Activated naive CD8-positive, alpha-beta T cell treated with anti-CD3 and anti-CD28 coated beads for 36 hours (primary cell): ENCODE measurements around the gene TNFRSF18. TPM values are rescaled to one million over a fixed set of nuclear protein-coding genes. Genes with fewer than 3 reads are reported as not detected.

Experiments used
- DNase-seq: peaks from one replicate; pipeline ENCODE4 v3.0.0; 2021
- H3K27ac Mint-ChIP-seq: one replicate; pipeline ENCODE4 v1.8.0; 2022; ENCODE audit warnings: mild to moderate bottlenecking, moderate library complexity, mixed read lengths
- H3K27me3 Mint-ChIP-seq: one replicate; pipeline ENCODE4 v1.8.0; 2022; ENCODE audit warnings: mild to moderate bottlenecking, mixed read lengths
- H3K36me3 Mint-ChIP-seq: one replicate; pipeline ENCODE4 v1.8.0; 2021; ENCODE audit warnings: mild to moderate bottlenecking, mixed read lengths
- H3K4me1 Mint-ChIP-seq: one replicate; pipeline ENCODE4 v1.8.0; 2021; ENCODE audit warnings: mixed read lengths
- H3K4me3 Mint-ChIP-seq: one replicate; pipeline ENCODE4 v1.8.0; 2022; ENCODE audit warnings: mild to moderate bottlenecking, moderate library complexity, mixed read lengths
- H3K9me3 Mint-ChIP-seq: one replicate; pipeline ENCODE4 v1.8.0; 2022; ENCODE audit warnings: mixed read lengths
- total RNA-seq, 2 experiments: library from RNA; stranded (reverse); gene quantifications; one replicate each; pipeline ENCODE4 v1.2.3, GENCODE V29; 2021

Gene TNFRSF18
- total RNA-seq, 2 experiments from 2014 or later = 52.5 to 53.3 TPM

GRCh38 chr1:1225238-1225845, 18.9 kb upstream of the TNFRSF18 start:
- H3K4me1 Mint-ChIP-seq = peaks cover 9% of the 10 kb centered on the region
- H3K27ac Mint-ChIP-seq = no peak overlapping the region
- no peak overlapping the region for H3K4me3 Mint-ChIP-seq
- peaks cover 31% of the 10 kb centered on the region for H3K36me3 Mint-ChIP-seq
- H3K27me3 Mint-ChIP-seq = no peaks in the 10 kb centered on the region
- no peaks in the 10 kb centered on the region for H3K9me3 Mint-ChIP-seq
- DNase-seq = no peak

- Mint-ChIP-seq H3K9me3 (no peaks in the 10 kb centered on the region), H3K27me3 (no peaks in the 10 kb centered on the region), H3K36me3 (peaks cover 20% of the 10 kb centered on the region), H3K27ac (no peak overlapping the region), H3K4me3 (no peak overlapping the region), H3K4me1 (no peaks in the 10 kb centered on the region)
- DNase-seq = no peak
Observed at GRCh38 chr1:1223891-1224290, 17.5 kb upstream of the TNFRSF18 start.

GRCh38 chr1:1223321-1223720, 16.9 kb upstream of the TNFRSF18 start:
- Mint-ChIP-seq H3K27me3 (no peaks in the 10 kb centered on the region), H3K36me3 (peaks cover 19% of the 10 kb centered on the region), H3K9me3 (no peaks in the 10 kb centered on the region), H3K4me3 (no peak overlapping the region), H3K27ac (no peak overlapping the region), H3K4me1 (no peaks in the 10 kb centered on the region)
- DNase-seq = no peak

- DNase-seq = no peak
- Mint-ChIP-seq H3K4me3 (no peak overlapping the region), H3K27ac (no peak overlapping the region), H3K36me3 (peaks cover 24% of the 10 kb centered on the region), H3K9me3 (no peaks in the 10 kb centered on the region), H3K27me3 (no peaks in the 10 kb centered on the region), H3K4me1 (peaks cover 4% of the 10 kb centered on the region)
Observed at GRCh38 chr1:1222575-1223225, 16.3 kb upstream of the TNFRSF18 start.

- Mint-ChIP-seq H3K4me1 (peaks cover 6% of the 10 kb centered on the region), H3K36me3 (peaks cover 26% of the 10 kb centered on the region)
Observed at GRCh38 chr1:1221887-1222574, 15.6 kb upstream of the TNFRSF18 start.

GRCh38 chr1:1220197-1220596, 13.8 kb upstream of the TNFRSF18 start:
- H3K27ac Mint-ChIP-seq = no peak overlapping the region
- DNase-seq = no peak
- H3K4me1 Mint-ChIP-seq = peaks cover 17% of the 10 kb centered on the region
- no peaks in the 10 kb centered on the region for H3K9me3 Mint-ChIP-seq
- H3K36me3 Mint-ChIP-seq = peaks cover 27% of the 10 kb centered on the region
- H3K4me3 Mint-ChIP-seq = no peak overlapping the region
- no peaks in the 10 kb centered on the region for H3K27me3 Mint-ChIP-seq

More at GRCh38 chr1:1221887-1222574, 15.6 kb upstream of the TNFRSF18 start:
- no peaks in the 10 kb centered on the region for H3K9me3 Mint-ChIP-seq
- no peaks in the 10 kb centered on the region for H3K27me3 Mint-ChIP-seq
- H3K27ac Mint-ChIP-seq = no peak overlapping the region
- no peak for DNase-seq
- no peak overlapping the region for H3K4me3 Mint-ChIP-seq

GRCh38 chr1:1219341-1219740, 12.9 kb upstream of the TNFRSF18 start:
- Mint-ChIP-seq H3K27me3 (no peaks in the 10 kb centered on the region), H3K4me3 (no peak overlapping the region), H3K9me3 (no peaks in the 10 kb centered on the region), H3K4me1 (peaks cover 25% of the 10 kb centered on the region), H3K27ac (no peak overlapping the region), H3K36me3 (peaks cover 28% of the 10 kb centered on the region)
- no peak for DNase-seq

- Mint-ChIP-seq H3K9me3 (no peaks in the 10 kb centered on the region), H3K27ac (no peak overlapping the region), H3K4me3 (no peak overlapping the region), H3K36me3 (peaks cover 26% of the 10 kb centered on the region), H3K4me1 (peaks cover 28% of the 10 kb centered on the region), H3K27me3 (no peaks in the 10 kb centered on the region)
- DNase-seq = no peak
Observed at GRCh38 chr1:1218524-1219200, 12.3 kb upstream of the TNFRSF18 start.

- Mint-ChIP-seq H3K36me3 (peaks cover 23% of the 10 kb centered on the region), H3K4me3 (no peak overlapping the region), H3K27ac (no peak overlapping the region), H3K27me3 (no peaks in the 10 kb centered on the region), H3K4me1 (peaks cover 28% of the 10 kb centered on the region), H3K9me3 (no peaks in the 10 kb centered on the region)
- DNase-seq = no peak
Observed at GRCh38 chr1:1217621-1218523, 11.5 kb upstream of the TNFRSF18 start.

- Mint-ChIP-seq H3K27me3 (no peaks in the 10 kb centered on the region), H3K9me3 (no peaks in the 10 kb centered on the region), H3K27ac (peak overlapping the region; percentile 87), H3K4me1 (peaks cover 28% of the 10 kb centered on the region), H3K36me3 (peaks cover 20% of the 10 kb centered on the region), H3K4me3 (peak overlapping the region; percentile 46)
- no peak for DNase-seq
Observed at GRCh38 chr1:1216770-1217620, 10.6 kb upstream of the TNFRSF18 start.

- peaks cover 29% of the 10 kb centered on the region for H3K4me1 Mint-ChIP-seq
- DNase-seq = no peak
- H3K9me3 Mint-ChIP-seq = no peaks in the 10 kb centered on the region
- H3K36me3 Mint-ChIP-seq = peaks cover 20% of the 10 kb centered on the region
- peak overlapping the region; percentile 87 for H3K27ac Mint-ChIP-seq
- no peaks in the 10 kb centered on the region for H3K27me3 Mint-ChIP-seq
- H3K4me3 Mint-ChIP-seq = no peak overlapping the region
Observed at GRCh38 chr1:1215881-1216605, 9.7 kb upstream of the TNFRSF18 start.

GRCh38 chr1:1215080-1215676, 8.8 kb upstream of the TNFRSF18 start:
- Mint-ChIP-seq H3K27ac (peak overlapping the region; percentile 74), H3K4me1 (peaks cover 32% of the 10 kb centered on the region), H3K36me3 (peaks cover 23% of the 10 kb centered on the region), H3K27me3 (no peaks in the 10 kb centered on the region), H3K4me3 (peak overlapping the region; percentile 71), H3K9me3 (no peaks in the 10 kb centered on the region)
- no peak for DNase-seq
